Measurements from ENCODE around the gene GXYLT2. TPM values are rescaled to one million over a fixed set of nuclear protein-coding genes. Genes with fewer than 3 reads are reported as not detected.

Gene GXYLT2, protein sequence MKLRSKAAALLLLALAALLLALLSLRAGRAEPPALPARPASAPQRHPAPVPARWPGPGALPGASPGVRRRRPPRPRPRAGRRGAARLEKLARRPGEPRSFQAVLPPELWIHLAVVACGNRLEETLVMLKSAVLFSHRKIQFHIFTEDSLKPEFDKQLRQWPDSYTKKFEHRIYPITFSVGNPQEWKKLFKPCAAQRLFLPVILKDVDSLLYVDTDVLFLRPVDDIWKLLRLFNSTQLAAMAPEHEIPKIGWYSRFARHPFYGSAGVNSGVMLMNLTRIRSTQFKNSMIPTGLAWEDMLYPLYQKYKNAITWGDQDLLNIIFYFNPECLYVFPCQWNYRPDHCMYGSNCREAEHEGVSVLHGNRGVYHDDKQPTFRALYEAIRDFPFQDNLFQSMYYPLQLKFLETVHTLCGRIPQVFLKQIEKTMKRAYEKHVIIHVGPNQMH
- total RNA-seq = 10 to 100 TPM; 32.4 to 35.1 TPM

DNA sequence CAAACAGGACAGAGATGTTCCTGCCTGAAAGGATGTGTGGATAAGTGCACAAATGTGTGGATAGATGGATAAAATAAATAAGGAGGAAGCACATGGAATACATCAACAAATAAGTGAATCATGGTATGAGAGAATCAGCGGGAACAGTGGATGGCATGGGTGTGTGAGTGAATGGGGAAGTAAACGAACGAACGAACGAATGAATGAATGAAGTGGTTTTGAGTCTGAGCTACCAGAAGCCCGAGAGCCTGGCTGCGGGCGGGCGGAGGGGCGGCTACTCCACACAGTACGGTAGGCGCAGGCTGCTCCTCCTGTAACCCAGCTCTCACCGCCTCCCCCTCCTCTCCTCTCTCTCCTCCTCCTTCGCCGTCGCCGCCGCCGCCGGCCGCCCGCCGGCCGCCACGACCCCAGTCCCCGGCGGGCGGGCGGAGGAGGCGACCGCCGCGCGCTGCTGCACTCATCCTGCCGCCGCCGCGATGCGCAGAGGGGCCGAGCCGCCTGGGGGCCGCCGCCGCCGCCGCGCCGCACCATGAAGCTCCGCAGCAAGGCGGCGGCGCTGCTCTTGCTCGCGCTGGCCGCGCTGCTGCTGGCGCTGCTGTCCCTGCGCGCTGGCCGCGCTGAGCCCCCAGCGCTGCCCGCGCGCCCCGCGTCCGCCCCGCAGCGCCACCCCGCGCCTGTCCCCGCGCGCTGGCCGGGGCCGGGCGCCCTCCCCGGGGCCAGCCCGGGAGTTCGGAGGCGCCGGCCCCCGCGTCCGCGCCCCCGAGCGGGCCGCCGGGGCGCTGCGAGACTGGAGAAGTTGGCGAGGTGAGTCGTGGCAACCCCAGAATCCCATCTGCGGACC, at the start of gene GXYLT2:
TSS of gene GXYLT2 (plus strand) at position 342 of the 841 bp plus-strand sequence. CDS start at position 530, 188 bp downstream.
- Histone ChIP-seq H3K9me3 (no peaks in the 10 kb centered on the region), H3K4me1 (ENCODE audit: control insufficient read depth in 1 of 2, low read depth in 2 of 2) (peaks cover 12 to 42% of the 10 kb centered on the region in 2 donors), H3K27me3 (replicated peaks; ENCODE audit: insufficient read depth) (no peaks in the 10 kb centered on the region), H3K4me3 (peak within 1 kb of the TSS; percentile 74), H3K36me3 (no peaks in the 10 kb centered on the region), H3K27ac (peak within 1 kb of the TSS; percentile 74 to 78)
- ATAC-seq (ENCODE audit: insufficient number of reproducible peaks, low FRiP score, low read depth) (peak; percentile 32), DNase-seq (ENCODE audit: low spot score) (peak; percentile 28)
- TF ChIP-seq, protein P1, sequence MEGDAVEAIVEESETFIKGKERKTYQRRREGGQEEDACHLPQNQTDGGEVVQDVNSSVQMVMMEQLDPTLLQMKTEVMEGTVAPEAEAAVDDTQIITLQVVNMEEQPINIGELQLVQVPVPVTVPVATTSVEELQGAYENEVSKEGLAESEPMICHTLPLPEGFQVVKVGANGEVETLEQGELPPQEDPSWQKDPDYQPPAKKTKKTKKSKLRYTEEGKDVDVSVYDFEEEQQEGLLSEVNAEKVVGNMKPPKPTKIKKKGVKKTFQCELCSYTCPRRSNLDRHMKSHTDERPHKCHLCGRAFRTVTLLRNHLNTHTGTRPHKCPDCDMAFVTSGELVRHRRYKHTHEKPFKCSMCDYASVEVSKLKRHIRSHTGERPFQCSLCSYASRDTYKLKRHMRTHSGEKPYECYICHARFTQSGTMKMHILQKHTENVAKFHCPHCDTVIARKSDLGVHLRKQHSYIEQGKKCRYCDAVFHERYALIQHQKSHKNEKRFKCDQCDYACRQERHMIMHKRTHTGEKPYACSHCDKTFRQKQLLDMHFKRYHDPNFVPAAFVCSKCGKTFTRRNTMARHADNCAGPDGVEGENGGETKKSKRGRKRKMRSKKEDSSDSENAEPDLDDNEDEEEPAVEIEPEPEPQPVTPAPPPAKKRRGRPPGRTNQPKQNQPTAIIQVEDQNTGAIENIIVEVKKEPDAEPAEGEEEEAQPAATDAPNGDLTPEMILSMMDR (IDR thresholded peaks at IDR 0.05) = no peak

DNA sequence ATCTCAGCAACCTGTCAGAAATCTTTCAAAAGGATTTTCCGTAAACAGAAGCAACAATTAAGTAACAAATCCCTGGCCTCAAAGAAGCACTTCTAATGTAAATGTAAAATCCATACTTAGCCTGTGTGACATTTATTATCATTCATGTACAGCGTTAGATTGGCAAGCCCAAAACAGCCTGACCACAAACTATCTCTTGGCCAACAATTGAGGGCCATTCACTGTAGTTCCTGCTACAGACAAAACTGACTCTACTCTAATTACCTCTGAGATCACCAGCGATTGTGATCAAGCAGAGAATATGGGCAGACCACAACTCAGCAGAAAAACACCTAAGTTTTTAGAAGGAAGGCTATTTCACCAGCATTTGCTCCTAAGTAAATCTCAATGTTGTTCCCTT, 48.8 kb upstream of the GXYLT2 start:
- TF ChIP-seq, protein P1 (IDR thresholded peaks at IDR 0.05) = no peak
- Histone ChIP-seq H3K4me1 (ENCODE audit: control insufficient read depth in 1 of 2, low read depth in 2 of 2) (peaks cover 8 to 9% of the 10 kb centered on the region in 2 donors), H3K4me3 (no peak overlapping the region), H3K9me3 (no peaks in the 10 kb centered on the region), H3K27ac (no peak overlapping the region), H3K27me3 (replicated peaks; ENCODE audit: insufficient read depth) (no peaks in the 10 kb centered on the region), H3K36me3 (no peaks in the 10 kb centered on the region)
- no peak for ATAC-seq (ENCODE audit: insufficient number of reproducible peaks, low FRiP score, low read depth)
- no peak for DNase-seq (ENCODE audit: low spot score)

DNA sequence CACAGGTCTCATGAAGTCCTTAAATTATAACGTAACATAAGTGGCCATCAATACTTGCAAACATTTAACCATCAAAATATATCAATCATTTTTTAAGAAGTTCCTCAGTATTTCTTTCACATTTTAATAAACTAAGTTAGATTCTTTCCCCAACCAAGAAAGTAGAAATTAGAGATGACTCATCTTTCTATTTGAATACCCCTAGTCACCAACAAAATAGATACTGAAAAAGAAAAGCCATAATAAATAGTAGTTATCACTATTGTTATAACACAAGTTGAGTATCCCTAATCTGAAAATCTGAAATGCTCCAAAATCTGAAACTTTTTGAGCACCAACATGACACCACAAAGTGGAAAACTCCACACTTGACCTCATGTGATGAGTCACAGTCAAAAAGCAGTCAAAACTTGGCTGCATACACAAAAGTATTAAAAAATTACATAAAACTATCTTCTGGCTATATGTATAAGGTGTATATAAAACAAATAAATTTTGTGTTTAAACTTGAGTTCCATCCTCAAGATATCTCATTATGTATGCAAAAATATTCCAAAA, 43.3 kb upstream of the GXYLT2 start:
- H3K4me3 ChIP-seq = no peak overlapping the region
- no peak for DNase-seq (ENCODE audit: low spot score)
- no peak for ATAC-seq (ENCODE audit: insufficient number of reproducible peaks, low FRiP score, low read depth)

DNA sequence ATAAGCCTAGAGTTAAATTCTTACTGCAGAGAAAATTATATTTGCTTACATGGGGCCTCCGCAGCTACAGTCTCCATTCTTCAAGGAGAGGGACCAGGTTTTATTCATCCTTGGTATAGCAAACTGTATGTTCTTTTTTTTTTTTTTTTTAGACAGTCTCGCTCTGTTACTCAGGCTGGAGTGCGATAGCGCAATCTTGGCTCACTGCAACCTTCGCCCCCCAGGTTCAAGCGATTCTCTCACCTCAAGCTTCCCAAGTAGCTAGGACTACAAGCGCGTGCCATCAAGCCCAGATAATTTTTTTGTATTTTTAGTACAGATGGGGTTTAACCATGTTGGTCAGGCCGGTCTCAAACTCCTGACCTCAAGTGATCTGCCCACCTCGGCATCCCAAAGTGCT, 41.7 kb upstream of the GXYLT2 start:
- Histone ChIP-seq H3K36me3 (no peaks in the 10 kb centered on the region), H3K27ac (no peak overlapping the region), H3K27me3 (replicated peaks; ENCODE audit: insufficient read depth) (no peaks in the 10 kb centered on the region), H3K4me1 (ENCODE audit: control insufficient read depth in 1 of 2, low read depth in 2 of 2) (peaks cover 12 to 20% of the 10 kb centered on the region in 2 donors), H3K4me3 (no peak overlapping the region), H3K9me3 (no peaks in the 10 kb centered on the region)
- TF ChIP-seq, protein P1 (IDR thresholded peaks at IDR 0.05) = no peak
- no peak for ATAC-seq (ENCODE audit: insufficient number of reproducible peaks, low FRiP score, low read depth)
- DNase-seq (ENCODE audit: low spot score) = no peak

More for the DNA sequence above, 43.3 kb upstream of the GXYLT2 start:
- TF ChIP-seq, protein P1 (IDR thresholded peaks at IDR 0.05) = no peak
- H3K27me3 ChIP-seq (replicated peaks; ENCODE audit: insufficient read depth) = no peaks in the 10 kb centered on the region
- H3K27ac ChIP-seq = no peak overlapping the region
- H3K4me1 ChIP-seq (ENCODE audit: control insufficient read depth in 1 of 2, low read depth in 2 of 2) = peaks cover 12 to 20% of the 10 kb centered on the region in 2 donors
- no peaks in the 10 kb centered on the region for H3K9me3 ChIP-seq
- H3K36me3 ChIP-seq = no peaks in the 10 kb centered on the region
